Measurements from ENCODE around the gene SFSWAP.
"Not testable (repeated sequence)": the region's sequence is repeated elsewhere in the genome, so short reads cannot be mapped to it uniquely, and the experiment has no call there.

SFSWAP gene

GRCh38 chr12:131794061-131794460 is 83.2 kb downstream of the SFSWAP start:
- DNase-seq: no peak

GRCh38 chr12:131794573-131794972 is 83.7 kb downstream of the SFSWAP start:
- DNase-seq: no peak

- peak in 1 of 2 donors; percentile 23 for DNase-seq
Observed at GRCh38 chr12:131795064-131795463, 84.2 kb downstream of the SFSWAP start.

- DNase-seq: no peak
Observed at GRCh38 chr12:131795690-131796410, 85.0 kb downstream of the SFSWAP start.

GRCh38 chr12:131796411-131796736 is 85.5 kb downstream of the SFSWAP start:
- no peak for DNase-seq

GRCh38 chr12:131796754-131797587 is 86.1 kb downstream of the SFSWAP start:
- no peak for DNase-seq

GRCh38 chr12:131797588-131797934 is 86.7 kb downstream of the SFSWAP start:
- no peak for DNase-seq

GRCh38 chr12:131799195-131799594 is 88.3 kb downstream of the SFSWAP start:
- DNase-seq: no peak

GRCh38 chr12:131799828-131800593 is 89.1 kb downstream of the SFSWAP start:
- DNase-seq: no peak

GRCh38 chr12:131800594-131801135 is 89.8 kb downstream of the SFSWAP start:
- DNase-seq: no peak

GRCh38 chr12:131801254-131801866 is 90.5 kb downstream of the SFSWAP start:
- no peak for DNase-seq

GRCh38 chr12:131803961-131804521 is 93.2 kb downstream of the SFSWAP start:
- no peak for DNase-seq

- no peak for DNase-seq
Observed at GRCh38 chr12:131805421-131805820, 94.5 kb downstream of the SFSWAP start.

- no peak for DNase-seq
Observed at GRCh38 chr12:131806674-131807073, 95.8 kb downstream of the SFSWAP start.

- DNase-seq: no peak
Observed at GRCh38 chr12:131808744-131809371, 98.0 kb downstream of the SFSWAP start.

- not testable (repeated sequence) for DNase-seq
Observed at GRCh38 chr12:131809476-131810254, 98.8 kb downstream of the SFSWAP start.

GRCh38 chr12:131810726-131811125 is 99.8 kb downstream of the SFSWAP start:
- no peak for DNase-seq

- DNase-seq: no peak
Observed at GRCh38 chr12:131815131-131815530, 104.2 kb downstream of the SFSWAP start.

GRCh38 chr12:131816495-131816894 is 105.6 kb downstream of the SFSWAP start:
- DNase-seq: no peak

- no peak for DNase-seq
Observed at GRCh38 chr12:131817241-131817640, 106.4 kb downstream of the SFSWAP start.
